Measurements from ENCODE around the gene GJA4. TPM values are rescaled to one million over a fixed set of nuclear protein-coding genes. Genes with fewer than 3 reads are reported as not detected.

The GJA4 gene
- total and polyA plus RNA-seq, 2 donors (not counting 1 experiment from before 2014, with no cell fraction given): not detected

GRCh38 chr1:34768856-34769255 lies 23.9 kb upstream of the GJA4 start:
- Histone ChIP-seq H3K9ac (ENCODE audit: low read length) (no peak overlapping the region), H3K27ac (ENCODE audit: low read length in 2 of 2) (no peak overlapping the region), H3K9me3 (ENCODE audit: control extremely low read depth in 1 of 3, control insufficient read depth in 2 of 3, insufficient read depth in 1 of 3, low read length in 2 of 3) (no peaks in the 10 kb centered on the region), H3K36me3 (replicated peaks in 1 of 2; ENCODE audit: control extremely low read depth in 1 of 2, control insufficient read depth in 1 of 2, extremely low read depth in 1 of 2, insufficient read depth in 2 of 2, low read length in 1 of 2) (no peaks in the 10 kb centered on the region), H3K4me1 (ENCODE audit: control insufficient read depth in 2 of 2, insufficient read depth in 2 of 2, low read length in 2 of 2) (no peaks in the 10 kb centered on the region), H3K79me2 (ENCODE audit: control insufficient read depth, insufficient read depth, low read length) (no peaks in the 10 kb centered on the region), H4K20me1 (ENCODE audit: control insufficient read depth, insufficient read depth, low read length, poor library complexity, severe bottlenecking) (no peaks in the 10 kb centered on the region), H3K27me3 (replicated peaks in 1 of 4; ENCODE audit: control extremely low read depth in 1 of 4, control insufficient read depth in 3 of 4, insufficient read depth in 4 of 4, low read length in 3 of 4) (peaks cover 0 to 3% (median 1%) of the 10 kb centered on the region in 4 experiments), H3K4me2 (replicated peaks; ENCODE audit: low read depth, low read length, poor library complexity, severe bottlenecking) (no peak overlapping the region), H3K4me3 (ENCODE audit: control extremely low read depth in 1 of 5, extremely low read depth in 1 of 5, insufficient read depth in 1 of 5, low read depth in 2 of 5, low read length in 4 of 5) (no peak overlapping the region), H2AFZ (ENCODE audit: insufficient read depth, low read depth, low read length, poor library complexity, severe bottlenecking) (no peak overlapping the region)
- Mint-ChIP-seq H3K9me3 (ENCODE audit: insufficient read depth) (no peaks in the 10 kb centered on the region), H3K4me3 (no peak overlapping the region), H3K27me3 (peaks cover 5% of the 10 kb centered on the region), H3K27ac (no peak overlapping the region), H3K4me1 (no peaks in the 10 kb centered on the region)
- no peak for ATAC-seq (ENCODE audit: low read depth)
- ChIA-PET POLR2A (no interaction called here), CTCF (no interaction called here)
- TF ChIP-seq EZH2 (IDR thresholded peaks at IDR 0.05; ENCODE audit: borderline replicate concordance, insufficient read depth, low read depth, low read length, poor library complexity, severe bottlenecking): no peak
- no peak for TF ChIP-seq CTCF (IDR thresholded peaks at IDR 0.05)
- intact Hi-C loops (cut with micrococcal nuclease): no loop called here
- DNase-seq: no peak
- no CpG with 5 or more reads among the region's 3 CpGs for WGBS (ENCODE audit: insufficient coverage)

GRCh38 chr1:34770891-34771504 lies 21.8 kb upstream of the GJA4 start:
- no peak for ATAC-seq (ENCODE audit: low read depth)
- POLR2A ChIA-PET: no interaction called here
- H2AFZ ChIP-seq (ENCODE audit: insufficient read depth, low read depth, low read length, poor library complexity, severe bottlenecking): no peak overlapping the region

More at GRCh38 chr1:34770891-34771504, 21.8 kb upstream of the GJA4 start:
- TF ChIP-seq CTCF (IDR thresholded peaks at IDR 0.05): no peak
- TF ChIP-seq EZH2 (IDR thresholded peaks at IDR 0.05; ENCODE audit: borderline replicate concordance, insufficient read depth, low read depth, low read length, poor library complexity, severe bottlenecking): no peak
- Histone ChIP-seq H3K4me3 (ENCODE audit: control extremely low read depth in 1 of 5, extremely low read depth in 1 of 5, insufficient read depth in 1 of 5, low read depth in 2 of 5, low read length in 4 of 5) (no peak overlapping the region), H3K9me3 (ENCODE audit: control extremely low read depth in 1 of 3, control insufficient read depth in 2 of 3, insufficient read depth in 1 of 3, low read length in 2 of 3) (no peaks in the 10 kb centered on the region), H3K79me2 (ENCODE audit: control insufficient read depth, insufficient read depth, low read length) (no peaks in the 10 kb centered on the region), H3K9ac (ENCODE audit: low read length) (no peak overlapping the region), H4K20me1 (ENCODE audit: control insufficient read depth, insufficient read depth, low read length, poor library complexity, severe bottlenecking) (no peaks in the 10 kb centered on the region), H3K27me3 (replicated peaks in 1 of 4; ENCODE audit: control extremely low read depth in 1 of 4, control insufficient read depth in 3 of 4, insufficient read depth in 4 of 4, low read length in 3 of 4) (peaks cover 0 to 3% (median 1%) of the 10 kb centered on the region in 4 experiments), H3K4me2 (replicated peaks; ENCODE audit: low read depth, low read length, poor library complexity, severe bottlenecking) (no peak overlapping the region), H3K4me1 (ENCODE audit: control insufficient read depth in 2 of 2, insufficient read depth in 2 of 2, low read length in 2 of 2) (no peaks in the 10 kb centered on the region), H3K27ac (ENCODE audit: low read length in 2 of 2) (no peak overlapping the region), H3K36me3 (replicated peaks in 1 of 2; ENCODE audit: control extremely low read depth in 1 of 2, control insufficient read depth in 1 of 2, extremely low read depth in 1 of 2, insufficient read depth in 2 of 2, low read length in 1 of 2) (no peaks in the 10 kb centered on the region)
- no peak for DNase-seq
- CTCF ChIA-PET: interaction anchor here (0.9 kb wide), 1 partner anchor 10 kb away, joined by 3 read pairs; the partner anchor contains the start of gene GJB3
- Mint-ChIP-seq H3K4me1 (no peaks in the 10 kb centered on the region), H3K27me3 (peaks cover 5% of the 10 kb centered on the region), H3K9me3 (ENCODE audit: insufficient read depth) (no peaks in the 10 kb centered on the region), H3K4me3 (no peak overlapping the region), H3K27ac (no peak overlapping the region)
- intact Hi-C loops (cut with micrococcal nuclease): no loop called here
- WGBS (ENCODE audit: insufficient coverage): 92% methylated on average over 5 of the region's 5 CpGs

Measured in B cell (primary cell).